NCI-H524 (cell line): ENCODE data around the gene PDF.
"Not testable (repeated sequence)": the region's sequence is repeated elsewhere in the genome, so short reads cannot be mapped to it uniquely, and the experiment has no call there.

ENCODE experiments used
- DNase-seq, 2 experiments: peaks; one replicate each; lab custom pipeline; 2025; lab: John Stamatoyannopoulos, UW

PDF gene

DNA sequence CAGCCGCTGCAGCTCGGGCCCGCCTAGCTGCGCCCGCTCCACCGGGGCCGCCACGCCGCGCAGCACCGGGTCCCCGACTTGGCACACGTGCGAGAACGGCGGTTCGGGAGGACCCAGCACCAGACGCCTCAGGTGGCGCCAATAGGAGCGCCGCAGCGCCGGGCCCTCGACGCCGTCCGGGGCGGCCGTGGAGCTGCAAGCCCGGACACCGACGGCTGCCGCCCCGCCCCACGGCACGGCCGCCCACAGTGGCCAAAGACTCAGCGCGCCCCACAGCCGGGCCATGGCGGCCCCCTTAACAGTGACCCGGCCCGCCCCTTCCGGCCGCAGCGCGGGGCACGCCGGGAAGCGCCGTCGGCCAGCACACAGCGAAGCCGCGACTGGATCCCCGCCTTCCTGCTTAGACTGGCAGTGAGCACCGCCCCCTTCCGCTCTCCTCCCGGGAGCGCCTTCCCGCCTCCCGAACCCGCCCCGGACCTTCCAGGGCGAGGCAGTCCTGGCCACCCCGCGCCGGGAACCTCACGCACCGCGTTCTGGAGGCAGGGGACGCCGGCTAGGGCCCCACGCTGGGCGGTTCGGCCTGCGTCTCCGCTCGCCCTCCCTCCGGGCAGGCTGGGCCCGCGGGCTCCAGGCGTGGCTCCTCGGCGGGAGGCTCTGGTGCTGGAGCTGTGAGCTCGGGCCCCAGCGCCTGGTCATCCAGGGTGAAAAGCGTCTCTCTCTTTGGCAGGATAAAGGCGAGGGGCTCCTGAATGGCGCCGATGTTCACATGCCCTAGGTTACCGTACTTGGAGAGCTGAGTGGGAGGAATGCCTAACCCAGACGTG is at the start of gene PDF:
TSS of gene PDF (minus strand) at position 303 of the 824 bp plus-strand sequence. CDS start at position 285, 18 bp downstream.
- DNase-seq: peak; percentile 85 to 89

DNA sequence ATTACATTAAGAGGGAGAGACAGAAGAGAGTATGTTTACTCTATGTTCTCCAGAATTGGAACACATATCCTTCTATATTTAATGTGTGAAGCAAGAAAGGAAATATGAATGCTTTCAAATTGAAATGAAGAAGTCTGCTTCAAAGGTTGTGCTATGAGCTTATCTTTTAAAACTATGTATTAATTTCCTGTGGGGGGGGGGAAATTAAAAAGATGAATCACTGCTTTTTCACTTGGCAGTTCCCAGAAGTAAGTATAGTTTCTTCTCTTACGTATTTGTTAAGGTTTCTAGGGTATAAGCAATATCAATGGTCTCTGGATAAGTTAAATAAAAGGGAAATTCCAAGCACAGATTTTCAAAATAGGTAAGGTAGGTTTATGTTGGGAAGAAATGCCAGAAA is 48.4 kb upstream of the PDF start:
- no peak for DNase-seq

DNA sequence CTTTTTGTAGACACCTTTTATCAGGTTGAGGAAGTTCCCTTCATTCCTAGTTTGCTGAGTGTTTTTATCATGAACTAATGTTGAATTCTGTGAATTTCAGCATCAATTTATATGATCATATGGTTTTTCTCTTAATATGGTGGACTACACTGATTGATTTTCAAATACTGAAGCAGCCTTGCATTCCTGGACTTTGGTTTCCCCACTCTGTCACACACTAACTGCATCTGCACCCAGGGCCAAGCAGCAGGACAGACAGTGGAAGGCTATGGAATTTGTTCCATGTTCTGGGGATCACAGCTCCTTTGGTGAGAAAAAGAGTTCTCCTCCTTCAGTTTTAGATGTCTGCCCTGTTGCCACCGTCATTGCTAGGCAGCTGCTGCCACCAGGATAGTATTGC is 47.6 kb upstream of the PDF start:
- no peak for DNase-seq

- no peak for DNase-seq
Observed at GRCh38 chr16:69376393-69377059, 46.1 kb upstream of the PDF start.

GRCh38 chr16:69373019-69373418 is 42.6 kb upstream of the PDF start:
- no peak for DNase-seq

- DNase-seq: no peak
Observed at GRCh38 chr16:69371564-69371963, 41.2 kb upstream of the PDF start.

GRCh38 chr16:69368866-69369265 is 38.5 kb upstream of the PDF start:
- no peak for DNase-seq

DNA sequence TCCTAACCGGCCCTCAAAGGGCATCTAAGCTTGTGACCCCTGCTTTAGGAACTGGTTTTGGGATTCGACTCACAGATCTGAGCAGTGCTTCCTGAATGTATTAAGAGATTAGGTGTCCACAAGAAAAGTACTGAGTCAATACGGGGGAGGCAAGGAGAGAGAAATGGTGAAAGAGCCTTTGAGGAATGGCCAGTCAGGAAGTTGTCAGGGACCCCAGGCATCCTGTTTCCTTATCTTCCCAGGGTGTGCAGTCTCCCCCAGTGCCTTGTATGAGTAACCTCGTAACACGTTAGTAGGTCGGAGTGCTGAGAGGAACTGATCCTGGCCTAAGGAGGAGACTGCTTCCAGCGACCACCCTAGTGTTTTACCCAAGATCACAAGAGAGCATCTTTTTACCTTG is 37.6 kb upstream of the PDF start:
- DNase-seq: no peak

DNA sequence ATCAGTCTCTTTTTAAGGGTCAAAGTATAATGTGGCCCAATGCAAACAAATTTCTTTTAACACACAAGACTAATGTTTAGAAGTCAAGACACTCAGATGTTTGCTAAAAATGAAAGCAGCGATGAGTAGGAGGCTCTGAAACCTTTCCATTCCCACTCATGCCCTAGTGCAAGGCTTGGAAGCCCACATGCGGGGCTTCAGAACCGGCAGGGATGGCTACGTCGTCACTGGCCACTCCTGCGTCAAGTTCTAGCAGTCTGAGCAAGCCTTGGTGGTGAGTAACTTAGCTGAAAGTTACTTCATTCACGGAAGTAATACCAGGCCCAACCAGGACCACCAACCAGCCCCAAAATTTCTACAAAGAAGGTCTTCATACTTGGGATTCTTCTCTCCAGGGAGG is 36.0 kb upstream of the PDF start:
- DNase-seq: no peak

DNA sequence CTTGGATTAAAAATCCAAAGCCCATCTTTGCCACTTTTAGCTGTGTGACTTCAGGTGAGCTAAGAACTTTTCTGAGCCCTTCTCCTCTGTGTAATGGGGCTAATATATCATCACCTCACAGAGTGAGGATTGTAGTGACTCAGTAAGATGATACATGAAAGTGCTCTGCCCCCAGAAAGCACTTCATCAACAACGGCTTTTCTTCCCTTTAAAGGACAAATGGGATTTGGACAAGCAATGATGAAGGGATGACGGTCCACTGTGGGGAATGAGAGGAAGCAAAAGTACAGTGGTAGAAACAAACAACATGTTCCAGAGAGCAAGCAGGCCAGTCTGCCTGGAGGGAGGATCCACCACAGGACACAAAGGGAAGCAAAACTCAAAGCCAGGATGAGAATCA is 35.5 kb upstream of the PDF start:
- no peak for DNase-seq

DNA sequence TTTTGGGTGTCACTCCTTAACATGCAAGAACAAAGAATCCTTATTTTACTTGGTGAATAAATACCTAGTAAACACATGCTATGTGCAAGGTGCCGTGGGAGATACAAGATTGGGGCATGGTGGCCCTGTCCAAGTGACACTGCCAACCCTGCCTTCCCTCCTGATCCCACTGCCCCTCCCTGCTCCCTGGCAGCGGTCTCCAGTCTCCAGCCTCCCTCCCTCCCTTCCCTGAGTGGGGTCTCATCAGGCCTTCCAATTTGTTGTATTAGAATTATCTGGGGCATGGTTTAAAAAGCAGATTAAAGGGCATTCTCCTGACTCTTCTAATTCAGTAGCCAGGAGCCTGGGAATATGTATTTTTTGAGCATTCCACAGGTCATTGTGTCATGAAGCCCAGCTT is 33.7 kb upstream of the PDF start:
- DNase-seq: no peak

DNA sequence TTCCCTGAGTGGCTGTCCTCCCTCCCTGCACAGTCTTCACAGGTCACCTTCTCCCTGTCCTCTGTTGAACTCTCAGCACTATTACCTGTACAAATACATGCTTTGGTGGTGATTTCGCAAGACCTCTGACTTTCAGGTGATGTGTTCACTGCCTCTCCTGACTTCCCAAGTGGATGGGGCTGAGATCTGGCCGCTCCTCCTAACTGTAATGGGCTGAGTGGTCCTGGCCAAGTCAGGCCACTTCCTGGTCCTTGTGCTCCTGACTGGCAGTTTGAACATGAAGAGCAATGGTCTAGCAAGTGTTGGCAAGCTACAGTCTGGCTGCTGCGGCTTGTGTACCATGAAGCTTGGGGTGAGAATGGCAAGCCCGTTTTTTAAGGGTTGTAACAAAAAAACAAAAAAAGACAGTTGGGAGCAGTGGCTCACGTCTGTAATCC is 32.9 kb upstream of the PDF start:
- DNase-seq: no peak

DNA sequence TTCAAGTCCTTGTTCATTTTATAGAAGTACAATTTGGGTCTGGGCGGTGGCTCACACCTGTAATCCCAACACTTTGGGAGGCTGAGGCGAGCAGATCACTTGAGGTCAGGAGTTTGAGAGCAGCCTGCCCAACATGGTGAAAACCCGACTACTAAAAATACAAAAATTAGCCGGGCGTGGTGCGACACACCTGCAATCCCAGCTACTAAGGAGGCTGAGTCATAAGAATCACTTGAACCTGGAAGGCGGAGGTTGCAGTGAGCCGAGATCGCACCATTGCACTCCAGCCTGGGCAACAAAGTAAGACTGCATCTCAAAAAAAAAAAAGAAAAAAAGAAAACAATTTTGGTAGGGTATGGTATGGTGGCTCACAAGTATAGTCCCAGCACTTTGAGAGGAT is 29.7 kb upstream of the PDF start:
- not testable (repeated sequence) for DNase-seq

DNA sequence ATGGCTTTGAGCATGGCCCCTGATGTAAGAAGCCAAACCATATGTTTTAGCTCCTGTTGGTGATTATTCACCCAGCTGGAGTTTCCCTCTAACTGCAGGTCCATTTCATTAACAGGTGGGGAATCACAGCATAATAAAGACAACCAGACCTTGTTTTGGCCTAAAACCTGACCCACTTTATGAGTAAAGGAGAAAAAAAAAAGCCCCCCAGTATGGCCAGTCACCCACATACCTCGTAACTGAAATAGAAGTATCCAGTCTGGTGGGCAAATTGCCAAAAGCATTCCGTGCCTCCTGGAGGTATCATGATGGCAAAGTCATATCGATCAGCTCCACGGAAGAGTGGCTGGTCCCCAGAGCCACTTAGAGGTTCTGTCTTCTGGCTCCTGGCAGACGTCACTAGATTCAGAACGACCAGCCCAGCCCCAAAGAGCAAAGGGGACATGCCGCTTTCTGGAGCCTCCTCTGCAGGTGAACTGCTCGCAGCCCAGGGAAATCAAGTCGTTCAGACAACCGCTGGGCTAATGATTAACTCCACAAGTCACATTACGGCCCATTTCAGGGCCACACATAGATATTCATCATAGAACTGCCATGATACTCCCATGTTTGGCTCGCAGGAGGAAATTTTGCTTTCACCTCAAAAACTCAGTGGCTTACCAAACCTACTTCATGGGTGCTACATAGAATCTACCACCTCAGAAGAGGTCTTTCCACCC is 21.1 kb upstream of the PDF start, which contains the start of gene TMED6:
TSS of gene TMED6 (minus strand) at position 478 of the 719 bp plus-strand sequence. CDS start at position 445, 33 bp downstream.
- DNase-seq: peak; percentile 82 to 91

DNA sequence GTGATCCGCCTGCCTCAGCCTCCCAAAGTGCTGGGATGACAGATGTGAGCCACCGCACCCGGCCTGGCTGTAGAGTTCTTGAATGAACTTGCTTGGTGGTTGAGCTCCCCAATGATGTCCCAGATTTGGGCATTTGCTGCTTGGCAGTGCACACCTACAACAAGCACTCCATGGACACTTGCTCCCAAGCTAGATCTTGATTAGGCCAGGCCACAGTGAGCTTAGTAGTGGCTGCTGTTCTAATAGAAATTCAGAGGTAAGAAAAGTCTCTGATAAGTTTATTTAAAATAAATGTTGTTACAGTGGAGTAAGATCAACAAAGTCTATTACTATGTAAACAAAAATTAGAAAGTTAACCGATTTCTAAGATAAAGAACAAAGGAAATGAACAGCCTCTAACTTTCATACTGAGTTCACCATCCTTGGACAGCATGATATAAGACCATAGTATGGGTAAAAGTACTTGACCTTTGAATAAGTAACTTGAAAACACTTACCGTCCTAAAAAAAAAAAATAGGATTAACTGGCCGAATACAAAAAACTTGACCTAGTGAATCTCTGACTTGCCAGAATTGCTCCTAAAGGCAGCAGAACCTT is 20.2 kb upstream of the PDF start:
- DNase-seq: peak in 1 of 2 experiments; percentile 20

DNA sequence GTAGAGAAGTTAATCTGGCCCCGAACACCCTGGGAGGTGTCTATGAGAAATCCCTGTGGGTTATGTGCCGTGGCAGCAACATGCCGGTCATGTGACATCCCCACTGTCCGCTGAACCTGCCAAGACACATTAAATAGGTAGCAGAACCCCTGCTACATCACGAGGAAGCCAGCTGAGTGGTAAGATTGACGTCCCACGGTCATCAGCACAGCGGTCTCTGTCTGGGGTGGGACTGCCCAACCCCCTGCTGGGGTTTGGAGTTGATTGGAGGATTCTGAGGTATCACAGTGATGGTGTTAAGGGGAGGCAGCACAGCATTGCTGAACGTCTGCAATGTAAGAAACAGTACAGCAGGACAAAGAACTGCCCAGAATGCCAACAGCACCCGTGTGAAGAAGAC is 19.1 kb upstream of the PDF start:
- DNase-seq: no peak

GRCh38 chr16:69348222-69348621 is 17.8 kb upstream of the PDF start:
- DNase-seq: no peak

DNA sequence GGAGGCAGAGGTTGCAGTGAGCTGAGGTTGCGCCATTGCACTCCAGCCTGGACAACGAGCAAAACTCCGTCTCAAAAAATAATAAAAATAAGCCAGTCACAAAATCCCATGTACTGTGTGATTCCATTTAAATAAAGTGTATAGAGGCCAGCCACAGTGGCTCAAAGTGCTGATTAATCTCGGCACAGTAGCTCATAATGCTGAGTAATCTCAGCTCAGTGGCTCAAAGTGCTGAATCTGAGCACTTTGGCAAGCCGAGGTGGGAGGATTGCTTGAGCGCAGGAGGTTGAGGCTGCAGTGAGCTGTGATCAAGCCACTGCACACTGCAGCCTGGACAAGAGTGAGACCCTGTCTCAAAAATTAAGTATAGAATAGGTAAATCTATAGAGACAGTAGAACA is 16.3 kb upstream of the PDF start:
- no peak for DNase-seq

- DNase-seq: no peak
Observed at GRCh38 chr16:69345923-69346322, 15.5 kb upstream of the PDF start.

GRCh38 chr16:69344171-69344570 is 13.8 kb upstream of the PDF start:
- no peak for DNase-seq

DNA sequence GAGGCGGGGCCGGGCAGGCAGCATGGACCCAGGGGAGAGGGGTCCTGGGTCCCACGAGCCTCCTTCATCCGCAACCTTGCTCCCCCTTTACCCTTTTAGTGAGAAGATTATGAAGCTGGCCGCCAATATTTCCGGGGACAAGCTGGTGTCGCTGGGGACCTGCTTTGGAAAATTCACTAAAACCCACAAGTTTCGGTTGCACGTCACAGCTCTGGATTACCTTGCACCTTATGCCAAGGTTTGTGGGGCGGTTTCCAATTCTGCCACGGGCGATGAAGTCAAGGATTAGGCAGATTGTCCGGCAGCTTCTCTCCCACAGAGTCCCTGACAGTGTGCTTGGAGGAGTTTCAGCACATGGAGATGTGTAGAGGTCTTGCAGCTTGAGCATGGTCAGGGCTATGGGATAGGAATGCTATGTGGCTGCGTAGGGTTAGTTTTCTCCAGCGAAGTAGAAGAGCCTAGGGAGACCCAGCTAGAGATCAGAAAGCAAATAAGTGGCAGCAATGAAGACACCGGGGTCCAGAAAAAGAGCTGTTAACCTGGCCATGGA is 9.8 kb upstream of the PDF start:
- DNase-seq: no peak
